Neural progenitor cell (in vitro differentiated cells): ENCODE results near the gene PEAK1.

Experiments
- EZH2phosphoT487 ChIP-seq: fragments of 200-600 bp; sonication (generic); IDR thresholded peaks from 2 replicates; pipeline ENCODE4 v1.6.1; 2017; ENCODE audit warnings: antibody characterized with exemption
- TF ChIP-seq, protein P1 (sequence below): fragments of 200-600 bp; sonication (generic); IDR thresholded peaks from 2 replicates; pipeline ENCODE4 v1.5.1; 2017; ENCODE audit warnings: antibody characterized with exemption, mild to moderate bottlenecking

DNA sequence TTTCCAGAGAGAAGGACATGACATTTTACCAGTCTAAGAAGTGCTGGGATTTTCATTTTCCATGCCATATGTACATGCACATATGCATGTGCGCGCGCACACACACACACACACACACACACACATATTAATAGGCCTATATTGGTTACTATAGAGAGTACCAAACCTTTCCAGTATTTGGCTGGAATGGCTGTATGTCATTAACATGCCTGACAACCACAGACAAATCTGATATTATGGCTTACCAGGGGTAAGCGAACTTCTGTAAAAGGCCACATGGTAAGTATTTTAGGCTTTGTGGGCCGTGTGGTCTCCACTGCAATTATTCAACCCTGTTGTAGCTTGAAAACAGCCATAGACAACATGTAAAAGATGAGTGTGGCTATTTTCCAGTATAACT, 251.8 kb downstream of the PEAK1 start:
- TF ChIP-seq, protein P1, sequence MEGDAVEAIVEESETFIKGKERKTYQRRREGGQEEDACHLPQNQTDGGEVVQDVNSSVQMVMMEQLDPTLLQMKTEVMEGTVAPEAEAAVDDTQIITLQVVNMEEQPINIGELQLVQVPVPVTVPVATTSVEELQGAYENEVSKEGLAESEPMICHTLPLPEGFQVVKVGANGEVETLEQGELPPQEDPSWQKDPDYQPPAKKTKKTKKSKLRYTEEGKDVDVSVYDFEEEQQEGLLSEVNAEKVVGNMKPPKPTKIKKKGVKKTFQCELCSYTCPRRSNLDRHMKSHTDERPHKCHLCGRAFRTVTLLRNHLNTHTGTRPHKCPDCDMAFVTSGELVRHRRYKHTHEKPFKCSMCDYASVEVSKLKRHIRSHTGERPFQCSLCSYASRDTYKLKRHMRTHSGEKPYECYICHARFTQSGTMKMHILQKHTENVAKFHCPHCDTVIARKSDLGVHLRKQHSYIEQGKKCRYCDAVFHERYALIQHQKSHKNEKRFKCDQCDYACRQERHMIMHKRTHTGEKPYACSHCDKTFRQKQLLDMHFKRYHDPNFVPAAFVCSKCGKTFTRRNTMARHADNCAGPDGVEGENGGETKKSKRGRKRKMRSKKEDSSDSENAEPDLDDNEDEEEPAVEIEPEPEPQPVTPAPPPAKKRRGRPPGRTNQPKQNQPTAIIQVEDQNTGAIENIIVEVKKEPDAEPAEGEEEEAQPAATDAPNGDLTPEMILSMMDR: no peak
- TF ChIP-seq EZH2phosphoT487: no peak
